Esophagus squamous epithelium (tissue), 4 donors: Measurements from ENCODE around the gene MMUT.

ENCODE experiments used
- CTCF ChIP-seq, 6 experiments: fragments of 450-650 bp in 4 of 6; fragments of 200-600 bp in 2 of 6; sonication (generic) in 2 of 6; IDR thresholded peaks; one replicate each; pipeline ENCODE4 v1.5.1; 2016 to 2019; ENCODE audit warnings: antibody characterized with exemption in 6 of 6, mild to moderate bottlenecking in 4 of 6, moderate library complexity in 4 of 6
- POLR2A ChIP-seq, 4 donors: fragments of 450-650 bp; IDR thresholded peaks; one replicate each; pipeline ENCODE4 v1.6.1; 2017; ENCODE audit warnings: antibody characterized with exemption in 4 of 4, mild to moderate bottlenecking in 4 of 4, moderate library complexity in 3 of 4

- no peak for TF ChIP-seq CTCF (IDR thresholded peaks at IDR 0.05)
- TF ChIP-seq POLR2A (IDR thresholded peaks at IDR 0.05): no peak
These were observed 78.1 kb downstream of the MMUT start for GRCh38 chr6:49384904-49385303.
